ENCODE results near the gene MAPK10. TPM values are rescaled to one million over a fixed set of nuclear protein-coding genes. Genes with fewer than 3 reads are reported as not detected.

Gene MAPK10
- total and polyA plus RNA-seq, 2 donors (not counting 3 experiments of a cell fraction or from before 2014, with no cell fraction given), result 0.17 TPM; not detected in 1

DNA sequence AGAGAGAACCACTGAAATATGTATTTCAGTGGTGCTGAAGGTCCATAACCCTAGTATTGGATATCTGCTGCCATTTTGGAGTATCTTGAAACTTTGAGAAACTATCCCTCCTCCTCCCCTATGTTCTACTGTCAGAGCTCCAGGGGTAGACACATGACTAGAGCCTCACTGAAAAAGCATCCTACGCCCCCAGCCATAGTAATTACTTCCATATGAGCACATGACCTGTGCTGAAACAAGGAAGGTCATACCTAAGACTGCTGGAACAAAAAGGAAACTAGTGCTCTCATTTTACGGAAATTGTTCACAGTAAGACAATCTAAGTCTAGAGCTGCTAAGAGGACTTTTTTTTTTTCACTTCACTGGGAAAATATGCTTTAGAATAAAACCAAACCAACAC is 42.0 kb upstream of the MAPK10 start:
- DNase-seq (ENCODE audit: low read depth, low spot score) (no peak), FAIRE-seq (no peak)
- H3K9me1 ChIP-seq (replicated peaks; ENCODE audit: control insufficient read depth, extremely low read depth, insufficient read depth, low read length), result no peaks in the 10 kb centered on the region
- no TSS peak for BruUV-seq (replicated peaks)
- no peaks in the 10 kb centered on the region for H3K79me2 ChIP-seq (ENCODE audit: control insufficient read depth, insufficient read depth, low read length)
- no peak overlapping the region for H3K4me3 ChIP-seq (replicated peaks in 1 of 3; ENCODE audit: insufficient read depth in 1 of 3, low read depth in 1 of 3, low read length in 3 of 3)
- CTCF ChIA-PET, result no interaction called here
- H3K4me2 ChIP-seq (ENCODE audit: insufficient read depth, low read length), result no peak overlapping the region
- POLR2A ChIA-PET, result no interaction called here
- H3K4me1 ChIP-seq (ENCODE audit: control insufficient read depth, extremely low read depth, insufficient read depth, low read length), result no peaks in the 10 kb centered on the region
- H3K36me3 ChIP-seq (ENCODE audit: control insufficient read depth in 2 of 2, extremely low read depth in 1 of 2, insufficient read depth in 2 of 2, low read length in 2 of 2), result no peaks in the 10 kb centered on the region
- no peak overlapping the region for H3K27ac ChIP-seq (ENCODE audit: insufficient read depth, low read depth, low read length)
- no peak for TF ChIP-seq FOS (IDR thresholded peaks at IDR 0.05; ENCODE audit: borderline replicate concordance, insufficient read depth, low read length)
- TF ChIP-seq POLR2AphosphoS5 (IDR thresholded peaks at IDR 0.05; ENCODE audit: insufficient read depth, low read depth, low read length), result no peak
- no peak for TF ChIP-seq POLR2A (IDR thresholded peaks at IDR 0.05; ENCODE audit: low read depth, low read length)
- no peak for TF ChIP-seq GATA2 (IDR thresholded peaks at IDR 0.05; ENCODE audit: insufficient read depth, insufficient read length, low read depth, low read length)
- TF ChIP-seq EZH2 (IDR thresholded peaks at IDR 0.05; ENCODE audit: borderline replicate concordance, low read depth, low read length, severe bottlenecking), result no peak
- TF ChIP-seq JUN (IDR thresholded peaks at IDR 0.05; ENCODE audit: borderline replicate concordance, insufficient read depth, insufficient read length, low read depth), result no peak
- TF ChIP-seq, protein P1, sequence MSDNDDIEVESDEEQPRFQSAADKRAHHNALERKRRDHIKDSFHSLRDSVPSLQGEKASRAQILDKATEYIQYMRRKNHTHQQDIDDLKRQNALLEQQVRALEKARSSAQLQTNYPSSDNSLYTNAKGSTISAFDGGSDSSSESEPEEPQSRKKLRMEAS (IDR thresholded peaks at IDR 0.05; ENCODE audit: insufficient read depth, insufficient read length), result no peak
- no peaks in the 10 kb centered on the region for H4K20me1 ChIP-seq (replicated peaks; ENCODE audit: control insufficient read depth, extremely low read depth, insufficient read depth, low read length)
- no peak overlapping the region for H2AFZ ChIP-seq (ENCODE audit: low read depth, low read length)
- no peaks in the 10 kb centered on the region for H3K9me3 ChIP-seq (replicated peaks; ENCODE audit: control insufficient read depth, insufficient read depth, low read length)
- no peak overlapping the region for H3K9ac ChIP-seq (replicated peaks; ENCODE audit: extremely low read depth, insufficient read depth, low read length)
- dilution Hi-C loops (cut with MboI; ENCODE audit: extremely low pct_ligation_motif_present, low sequenced_read_pairs) (no loop called here), intact Hi-C loops (cut with micrococcal nuclease) (no loop called here)
- no peaks in the 10 kb centered on the region for H3K27me3 ChIP-seq (ENCODE audit: control insufficient read depth in 2 of 2, insufficient read depth in 2 of 2, low read length in 2 of 2)

DNA sequence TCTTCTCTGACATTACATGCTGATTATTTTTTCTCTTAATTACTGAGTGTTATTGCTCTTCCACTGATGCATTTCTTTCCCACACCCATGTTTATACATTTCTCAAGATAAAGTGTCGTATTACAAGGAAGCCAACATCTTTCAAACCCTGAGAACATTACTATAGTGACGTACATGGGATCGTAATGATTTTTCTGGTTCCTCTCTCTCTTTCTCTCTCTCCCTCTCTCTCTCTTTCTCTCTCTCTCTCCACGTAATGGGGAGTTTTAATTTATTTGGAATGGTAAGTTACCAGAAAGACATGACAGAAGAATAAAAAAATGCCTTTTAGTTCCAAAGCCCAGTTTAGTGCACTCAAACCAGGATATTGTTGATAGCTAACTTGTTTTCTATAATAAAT is 40.4 kb upstream of the MAPK10 start:
- no peaks in the 10 kb centered on the region for H3K27me3 ChIP-seq (ENCODE audit: control insufficient read depth in 2 of 2, insufficient read depth in 2 of 2, low read length in 2 of 2)
- no peaks in the 10 kb centered on the region for H3K9me3 ChIP-seq (replicated peaks; ENCODE audit: control insufficient read depth, insufficient read depth, low read length)
- no peaks in the 10 kb centered on the region for H4K20me1 ChIP-seq (replicated peaks; ENCODE audit: control insufficient read depth, extremely low read depth, insufficient read depth, low read length)
- no peak overlapping the region for H3K27ac ChIP-seq (ENCODE audit: insufficient read depth, low read depth, low read length)
- intact Hi-C loops (cut with micrococcal nuclease), result no loop called here
- POLR2A ChIA-PET, result no interaction called here
- TF ChIP-seq FOS (IDR thresholded peaks at IDR 0.05; ENCODE audit: borderline replicate concordance, insufficient read depth, low read length) (no peak), POLR2AphosphoS5 (IDR thresholded peaks at IDR 0.05; ENCODE audit: insufficient read depth, low read depth, low read length) (no peak), JUN (IDR thresholded peaks at IDR 0.05; ENCODE audit: borderline replicate concordance, insufficient read depth, insufficient read length, low read depth) (no peak)
- TF ChIP-seq, protein P2, sequence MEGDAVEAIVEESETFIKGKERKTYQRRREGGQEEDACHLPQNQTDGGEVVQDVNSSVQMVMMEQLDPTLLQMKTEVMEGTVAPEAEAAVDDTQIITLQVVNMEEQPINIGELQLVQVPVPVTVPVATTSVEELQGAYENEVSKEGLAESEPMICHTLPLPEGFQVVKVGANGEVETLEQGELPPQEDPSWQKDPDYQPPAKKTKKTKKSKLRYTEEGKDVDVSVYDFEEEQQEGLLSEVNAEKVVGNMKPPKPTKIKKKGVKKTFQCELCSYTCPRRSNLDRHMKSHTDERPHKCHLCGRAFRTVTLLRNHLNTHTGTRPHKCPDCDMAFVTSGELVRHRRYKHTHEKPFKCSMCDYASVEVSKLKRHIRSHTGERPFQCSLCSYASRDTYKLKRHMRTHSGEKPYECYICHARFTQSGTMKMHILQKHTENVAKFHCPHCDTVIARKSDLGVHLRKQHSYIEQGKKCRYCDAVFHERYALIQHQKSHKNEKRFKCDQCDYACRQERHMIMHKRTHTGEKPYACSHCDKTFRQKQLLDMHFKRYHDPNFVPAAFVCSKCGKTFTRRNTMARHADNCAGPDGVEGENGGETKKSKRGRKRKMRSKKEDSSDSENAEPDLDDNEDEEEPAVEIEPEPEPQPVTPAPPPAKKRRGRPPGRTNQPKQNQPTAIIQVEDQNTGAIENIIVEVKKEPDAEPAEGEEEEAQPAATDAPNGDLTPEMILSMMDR (IDR thresholded peaks at IDR 0.05; ENCODE audit: extremely low read depth in 1 of 2, insufficient read depth in 1 of 2, low read depth in 1 of 2, low read length in 2 of 2), result no peak
- dilution Hi-C loops (cut with MboI; ENCODE audit: extremely low pct_ligation_motif_present, low sequenced_read_pairs), result no loop called here
- no TSS peak for BruUV-seq (replicated peaks)
- H3K9ac ChIP-seq (replicated peaks; ENCODE audit: extremely low read depth, insufficient read depth, low read length), result no peak overlapping the region
- no peaks in the 10 kb centered on the region for H3K4me1 ChIP-seq (ENCODE audit: control insufficient read depth, extremely low read depth, insufficient read depth, low read length)
- FAIRE-seq, result no peak
- no peak overlapping the region for H2AFZ ChIP-seq (ENCODE audit: low read depth, low read length)
- DNase-seq (ENCODE audit: low read depth, low spot score), result no peak
- H3K36me3 ChIP-seq (ENCODE audit: control insufficient read depth in 2 of 2, extremely low read depth in 1 of 2, insufficient read depth in 2 of 2, low read length in 2 of 2), result no peaks in the 10 kb centered on the region
- H3K4me3 ChIP-seq (replicated peaks in 1 of 3; ENCODE audit: insufficient read depth in 1 of 3, low read depth in 1 of 3, low read length in 3 of 3), result no peak overlapping the region
- CTCF ChIA-PET, result no interaction called here
- no peak overlapping the region for H3K4me2 ChIP-seq (ENCODE audit: insufficient read depth, low read length)
- H3K79me2 ChIP-seq (ENCODE audit: control insufficient read depth, insufficient read depth, low read length), result no peaks in the 10 kb centered on the region
- no peaks in the 10 kb centered on the region for H3K9me1 ChIP-seq (replicated peaks; ENCODE audit: control insufficient read depth, extremely low read depth, insufficient read depth, low read length)

Measured in endothelial cell of umbilical vein (primary cell).